Testis (tissue), 3 donors: ENCODE results near the gene FAM234A. TPM values are rescaled to one million over a fixed set of nuclear protein-coding genes. Genes with fewer than 3 reads are reported as not detected.

Source experiments
- DNase-seq: peaks from one replicate; pipeline ENCODE4 v3.0.0-alpha.2; 2019
- H3K27ac ChIP-seq, 2 donors: fragments of 200-600 bp; sonication (generic); one replicate each; pipeline ENCODE4 v1.5.1; 2019
- H3K27me3 ChIP-seq: fragments of 200-600 bp; sonication (generic); one replicate; pipeline ENCODE4 v1.5.1; 2019
- H3K36me3 ChIP-seq: fragments of 200-600 bp; sonication (generic); one replicate; pipeline ENCODE4 v1.5.1; 2017; ENCODE audit warnings: low read depth; ENCODE audit errors: missing control alignments
- H3K4me1 ChIP-seq: fragments of 200-600 bp; sonication (generic); one replicate; pipeline ENCODE4 v1.5.1; 2019
- H3K4me3 ChIP-seq, 2 donors: fragments of 200-600 bp; sonication (generic); one replicate each; pipeline ENCODE4 v1.5.1; 2017 to 2019
- H3K9me3 ChIP-seq: fragments of 200-600 bp; sonication (generic); one replicate; pipeline ENCODE4 v1.5.1; 2017
- POLR2A ChIP-seq: fragments of 450-650 bp; IDR thresholded peaks from one replicate; pipeline ENCODE4 v1.6.1; 2017; ENCODE audit warnings: antibody characterized with exemption, mild to moderate bottlenecking, moderate library complexity
- WGBS, 2 donors: methylation state at CpG; one replicate each; pipeline ENCODE4 v1.1.5; 2018; 5-methylcytosine and 5-hydroxymethylcytosine counted together
- intact Hi-C: fragments of 100-400 bp; cut with DNase I; formaldehyde crosslinking; loops from one replicate; pipeline ENCODE4 v1.15.1; 2023; ENCODE audit warnings: low total_unique reads
- polyA plus RNA-seq: library from polyadenylated mRNA; stranded (reverse); fragments of 350-450 nt; fragmentation: Illumina TruSeq; extraction: RNeasy Lipid Tissue Mini Kit (QIAGEN cat#74804); gene quantifications from one replicate; pipeline ENCODE4 v1.2.3, GENCODE V29; 2014; ENCODE audit warnings: low read depth, low replicate concordance; ENCODE audit not compliant: insufficient read depth
- total RNA-seq, 2 donors: library from RNA; depleted of rRNA; stranded (reverse); fragments of >200 nt; gene quantifications; one replicate each; pipeline ENCODE4 v1.2.3, GENCODE V29; 2016
- TF ChIP-seq, protein P1 (sequence below), 3 experiments: fragments of 450-650 bp in 2 of 3; fragments of 200-600 bp in 1 of 3; sonication (generic) in 1 of 3; IDR thresholded peaks; one replicate each; pipeline ENCODE4 v1.5.1; 2016 to 2019; ENCODE audit warnings: antibody characterized with exemption in 3 of 3, mild to moderate bottlenecking in 2 of 3, moderate library complexity in 1 of 3

FAM234A gene
- total and polyA plus RNA-seq, 3 donors from 2014 or later: 89.7 to 168 (median 151) TPM

DNA sequence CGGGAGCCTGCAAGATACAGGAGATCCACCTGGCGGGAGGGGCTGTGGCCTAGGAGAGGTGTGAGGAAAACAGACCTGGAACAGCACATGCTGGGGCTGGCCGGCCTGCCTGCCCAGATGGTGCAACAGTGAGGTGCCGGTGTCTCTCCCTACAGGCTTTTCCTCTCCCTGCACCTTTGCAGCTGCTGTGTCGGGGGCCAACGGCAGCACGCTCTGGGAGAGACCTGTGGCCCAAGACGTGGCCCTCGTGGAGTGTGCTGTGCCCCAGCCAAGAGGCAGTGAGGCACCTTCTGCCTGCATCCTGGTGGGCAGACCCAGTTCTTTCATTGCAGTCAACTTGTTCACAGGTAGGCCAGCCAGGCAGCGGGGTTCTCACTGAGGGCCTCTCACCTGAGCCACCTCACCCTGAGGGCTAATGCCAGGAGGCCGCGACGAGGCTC, 25.2 kb downstream of the FAM234A start:
- WGBS, 2 donors: 90 to 95% methylated on average over 2 to 13 of the region's 13 CpGs
- Histone ChIP-seq H3K36me3 (no peaks in the 10 kb centered on the region), H3K4me1 (peaks cover 1% of the 10 kb centered on the region), H3K9me3 (no peaks in the 10 kb centered on the region), H3K27ac (no peak overlapping the region), H3K27me3 (no peaks in the 10 kb centered on the region), H3K4me3 (no peak overlapping the region)
- TF ChIP-seq POLR2A: no peak
- TF ChIP-seq, protein P1, sequence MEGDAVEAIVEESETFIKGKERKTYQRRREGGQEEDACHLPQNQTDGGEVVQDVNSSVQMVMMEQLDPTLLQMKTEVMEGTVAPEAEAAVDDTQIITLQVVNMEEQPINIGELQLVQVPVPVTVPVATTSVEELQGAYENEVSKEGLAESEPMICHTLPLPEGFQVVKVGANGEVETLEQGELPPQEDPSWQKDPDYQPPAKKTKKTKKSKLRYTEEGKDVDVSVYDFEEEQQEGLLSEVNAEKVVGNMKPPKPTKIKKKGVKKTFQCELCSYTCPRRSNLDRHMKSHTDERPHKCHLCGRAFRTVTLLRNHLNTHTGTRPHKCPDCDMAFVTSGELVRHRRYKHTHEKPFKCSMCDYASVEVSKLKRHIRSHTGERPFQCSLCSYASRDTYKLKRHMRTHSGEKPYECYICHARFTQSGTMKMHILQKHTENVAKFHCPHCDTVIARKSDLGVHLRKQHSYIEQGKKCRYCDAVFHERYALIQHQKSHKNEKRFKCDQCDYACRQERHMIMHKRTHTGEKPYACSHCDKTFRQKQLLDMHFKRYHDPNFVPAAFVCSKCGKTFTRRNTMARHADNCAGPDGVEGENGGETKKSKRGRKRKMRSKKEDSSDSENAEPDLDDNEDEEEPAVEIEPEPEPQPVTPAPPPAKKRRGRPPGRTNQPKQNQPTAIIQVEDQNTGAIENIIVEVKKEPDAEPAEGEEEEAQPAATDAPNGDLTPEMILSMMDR (IDR thresholded peaks at IDR 0.05): no peak
- no peak for DNase-seq
- intact Hi-C loops: no loop called here

DNA sequence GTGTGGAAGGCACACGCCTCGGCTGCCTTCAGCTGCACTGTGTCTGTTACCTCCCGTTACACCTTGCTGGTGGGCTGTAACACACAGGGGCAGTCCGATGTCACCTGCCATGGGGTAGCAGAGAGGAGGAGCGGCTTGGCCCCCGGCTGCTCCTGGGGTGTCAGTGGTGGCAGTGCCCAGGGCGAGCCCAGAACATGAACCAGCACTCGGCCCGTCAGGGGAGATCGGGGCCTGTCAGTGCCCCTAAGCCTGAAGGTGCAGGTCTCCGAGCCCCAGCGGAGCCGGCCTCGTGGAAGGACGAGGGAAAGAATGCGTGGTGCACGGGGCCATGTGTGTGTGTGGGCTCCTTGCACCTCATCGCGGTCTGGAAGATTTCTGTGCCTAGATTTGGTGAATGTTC, 25.7 kb downstream of the FAM234A start:
- H3K27me3 ChIP-seq: no peaks in the 10 kb centered on the region
- no peak for TF ChIP-seq POLR2A
- TF ChIP-seq, protein P1 (IDR thresholded peaks at IDR 0.05): no peak
- H3K36me3 ChIP-seq: no peaks in the 10 kb centered on the region
- intact Hi-C loops: no loop called here
- no peaks in the 10 kb centered on the region for H3K9me3 ChIP-seq
- H3K4me1 ChIP-seq: peaks cover 6% of the 10 kb centered on the region
- H3K27ac ChIP-seq: no peak overlapping the region
- 92 to 96% methylated on average over 16 to 19 of the region's 19 CpGs for WGBS, 2 donors
- DNase-seq: no peak
- no peak overlapping the region for H3K4me3 ChIP-seq

DNA sequence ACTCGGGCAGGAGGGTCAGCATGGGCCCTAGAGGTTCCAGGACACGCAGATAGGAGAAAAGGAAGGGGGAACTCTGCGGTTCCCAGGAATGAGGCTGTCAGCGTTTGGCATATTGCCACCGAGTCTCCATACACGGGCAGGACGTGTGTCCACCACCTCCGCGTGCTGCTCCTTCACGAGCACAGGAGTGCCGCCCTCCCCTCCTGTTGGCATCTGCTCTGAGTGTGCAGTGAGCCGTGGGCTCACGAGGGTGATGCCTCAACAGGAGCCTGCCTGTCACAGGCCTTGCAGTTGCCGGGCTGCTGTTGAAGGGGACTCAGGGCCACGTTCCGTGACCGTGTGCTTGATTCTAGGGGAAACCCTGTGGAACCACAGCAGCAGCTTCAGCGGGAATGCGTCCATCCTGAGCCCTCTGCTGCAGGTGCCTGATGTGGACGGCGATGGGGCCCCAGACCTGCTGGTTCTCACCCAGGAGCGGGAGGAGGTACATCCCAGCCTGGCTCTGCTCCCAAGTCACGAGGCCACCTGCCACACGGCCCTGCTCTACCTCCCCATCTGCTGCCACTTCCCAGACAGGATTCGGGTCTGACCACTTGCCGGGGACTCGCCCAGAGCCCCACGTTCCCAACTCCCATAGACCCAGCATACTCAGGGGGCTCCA, 26.5 kb downstream of the FAM234A start:
- H3K27me3 ChIP-seq: no peaks in the 10 kb centered on the region
- H3K27ac ChIP-seq: no peak overlapping the region
- TF ChIP-seq, protein P1 (IDR thresholded peaks at IDR 0.05): no peak
- no peak for TF ChIP-seq POLR2A
- DNase-seq: no peak
- H3K4me3 ChIP-seq: no peak overlapping the region
- intact Hi-C loops: no loop called here
- H3K9me3 ChIP-seq: no peaks in the 10 kb centered on the region
- WGBS, 2 donors: 89 to 92% methylated on average over 8 to 24 of the region's 28 CpGs
- H3K36me3 ChIP-seq: no peaks in the 10 kb centered on the region
- H3K4me1 ChIP-seq: peaks cover 14% of the 10 kb centered on the region

DNA sequence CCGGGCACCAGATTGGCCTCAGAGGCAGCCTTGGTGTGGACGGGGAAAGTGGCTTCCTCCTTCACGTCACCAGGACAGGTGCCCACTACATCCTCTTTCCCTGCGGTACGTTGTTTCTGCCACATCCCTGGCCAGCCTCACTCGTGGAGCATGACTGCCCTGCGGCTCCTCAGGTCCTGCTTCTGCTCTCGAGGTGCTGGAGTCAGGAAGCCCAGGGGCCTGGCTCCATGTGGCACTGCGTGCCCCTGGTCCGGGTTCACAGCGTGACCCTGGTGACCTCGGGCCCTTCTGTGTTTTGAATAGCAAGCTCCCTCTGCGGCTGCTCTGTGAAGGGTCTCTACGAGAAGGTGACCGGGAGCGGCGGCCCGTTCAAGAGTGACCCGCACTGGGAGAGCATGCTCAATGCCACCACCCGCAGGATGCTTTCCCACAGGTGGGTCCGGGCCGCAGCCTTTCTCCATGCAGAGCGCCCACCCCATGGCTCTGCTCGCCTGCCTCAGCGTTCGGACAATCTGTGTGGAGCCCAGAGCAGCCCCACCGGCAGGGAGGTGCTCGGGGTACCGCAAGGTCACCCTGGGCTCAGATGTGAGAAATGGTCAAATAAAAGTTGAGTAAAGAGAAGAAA, 27.6 kb downstream of the FAM234A start:
- no peak for TF ChIP-seq POLR2A
- TF ChIP-seq, protein P1 (IDR thresholded peaks at IDR 0.05): no peak
- Histone ChIP-seq H3K9me3 (no peaks in the 10 kb centered on the region), H3K27ac (no peak overlapping the region), H3K36me3 (no peaks in the 10 kb centered on the region), H3K4me1 (peaks cover 16% of the 10 kb centered on the region), H3K27me3 (no peaks in the 10 kb centered on the region), H3K4me3 (no peak overlapping the region)
- intact Hi-C loops: no loop called here
- WGBS, 2 donors: 91 to 94% methylated on average over 22 to 28 of the region's 29 CpGs
- no peak for DNase-seq
